ENCODE results near the gene KIF23. TPM values are rescaled to one million over a fixed set of nuclear protein-coding genes. Genes with fewer than 3 reads are reported as not detected.

The KIF23 gene
- total RNA-seq, 4 donors from 2014 or later = 1.6 to 3.8 (median 1.7) TPM

DNA sequence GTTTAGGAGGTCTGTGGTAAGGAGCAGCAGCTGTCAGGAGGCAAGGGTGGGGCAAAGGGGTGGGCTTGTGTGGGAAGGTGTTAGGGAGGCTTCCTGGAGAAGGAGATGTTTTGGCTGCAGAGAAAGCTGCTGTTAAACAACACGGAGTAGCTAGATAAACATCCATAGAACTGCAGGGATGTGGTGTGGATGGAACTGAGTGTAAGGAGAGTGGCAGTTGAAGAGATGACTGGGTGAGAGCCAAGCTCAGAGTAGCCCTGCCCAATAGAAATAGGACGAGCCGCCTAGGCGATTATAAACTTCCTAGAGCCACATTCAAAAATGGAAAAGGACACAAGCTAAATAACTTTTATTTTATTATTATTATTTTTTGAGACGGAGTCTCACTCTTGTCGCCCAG is 58.4 kb downstream of the KIF23 start:
- no peak for DNase-seq (ENCODE audit: low spot score)
- ATAC-seq (ENCODE audit: low FRiP score) = no peak
- TF ChIP-seq, protein P1, sequence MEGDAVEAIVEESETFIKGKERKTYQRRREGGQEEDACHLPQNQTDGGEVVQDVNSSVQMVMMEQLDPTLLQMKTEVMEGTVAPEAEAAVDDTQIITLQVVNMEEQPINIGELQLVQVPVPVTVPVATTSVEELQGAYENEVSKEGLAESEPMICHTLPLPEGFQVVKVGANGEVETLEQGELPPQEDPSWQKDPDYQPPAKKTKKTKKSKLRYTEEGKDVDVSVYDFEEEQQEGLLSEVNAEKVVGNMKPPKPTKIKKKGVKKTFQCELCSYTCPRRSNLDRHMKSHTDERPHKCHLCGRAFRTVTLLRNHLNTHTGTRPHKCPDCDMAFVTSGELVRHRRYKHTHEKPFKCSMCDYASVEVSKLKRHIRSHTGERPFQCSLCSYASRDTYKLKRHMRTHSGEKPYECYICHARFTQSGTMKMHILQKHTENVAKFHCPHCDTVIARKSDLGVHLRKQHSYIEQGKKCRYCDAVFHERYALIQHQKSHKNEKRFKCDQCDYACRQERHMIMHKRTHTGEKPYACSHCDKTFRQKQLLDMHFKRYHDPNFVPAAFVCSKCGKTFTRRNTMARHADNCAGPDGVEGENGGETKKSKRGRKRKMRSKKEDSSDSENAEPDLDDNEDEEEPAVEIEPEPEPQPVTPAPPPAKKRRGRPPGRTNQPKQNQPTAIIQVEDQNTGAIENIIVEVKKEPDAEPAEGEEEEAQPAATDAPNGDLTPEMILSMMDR (IDR thresholded peaks at IDR 0.05) = no peak

DNA sequence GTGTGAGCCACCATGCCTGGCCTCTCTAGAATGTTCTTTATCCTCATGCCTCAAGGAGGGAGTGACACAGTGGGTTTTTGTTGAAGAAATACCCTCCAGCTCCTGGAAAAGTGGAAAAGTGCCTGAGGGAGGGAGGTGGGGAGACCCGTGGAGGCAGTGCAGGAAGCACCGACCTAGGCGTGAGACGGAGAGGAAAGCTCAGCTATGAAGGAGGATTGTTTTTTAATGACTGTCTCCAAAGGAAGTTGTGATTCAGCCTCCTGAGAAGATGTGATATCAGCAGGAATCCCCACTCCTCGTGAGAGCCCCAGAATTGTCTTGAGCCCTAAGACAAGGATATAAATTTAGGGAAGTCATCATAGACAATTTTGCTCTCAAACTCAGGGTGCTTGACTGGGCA is 60.1 kb downstream of the KIF23 start:
- DNase-seq (ENCODE audit: low spot score) = no peak
- TF ChIP-seq, protein P1 (IDR thresholded peaks at IDR 0.05) = no peak
- ATAC-seq (ENCODE audit: low FRiP score) = no peak

DNA sequence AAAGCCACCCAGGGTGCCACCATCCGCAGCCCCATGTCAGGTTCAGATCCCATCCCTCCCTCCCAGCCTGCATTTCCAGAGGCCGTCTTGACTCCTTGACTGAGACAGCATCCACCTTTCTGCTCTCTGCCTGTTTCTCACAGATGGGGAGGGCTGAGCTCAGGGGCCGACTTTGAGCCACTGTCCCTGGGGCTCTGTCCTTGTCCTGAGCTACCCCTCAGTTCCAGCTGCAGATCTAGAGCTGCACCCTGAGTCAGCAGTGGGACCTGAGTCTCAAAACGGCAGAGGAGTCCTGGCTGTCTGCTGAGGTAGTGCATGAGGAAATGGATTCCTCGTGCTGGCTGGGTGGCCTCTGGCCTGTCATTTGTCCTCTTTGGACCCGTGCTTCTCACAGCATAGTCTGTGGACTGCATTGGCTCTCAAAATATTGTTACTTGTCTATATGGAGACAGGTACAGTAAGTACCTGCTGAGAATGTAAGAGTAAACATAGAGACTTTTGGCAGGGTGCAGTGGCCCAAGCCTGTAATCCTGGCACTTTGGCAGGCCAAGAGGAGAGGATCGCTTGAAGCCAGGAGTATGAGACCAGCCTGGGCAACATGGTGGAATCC is 60.8 kb downstream of the KIF23 start:
- DNase-seq (ENCODE audit: low spot score) (no peak), ATAC-seq (ENCODE audit: low FRiP score) (no peak)
- TF ChIP-seq, protein P1 (IDR thresholded peaks at IDR 0.05) = no peak

DNA sequence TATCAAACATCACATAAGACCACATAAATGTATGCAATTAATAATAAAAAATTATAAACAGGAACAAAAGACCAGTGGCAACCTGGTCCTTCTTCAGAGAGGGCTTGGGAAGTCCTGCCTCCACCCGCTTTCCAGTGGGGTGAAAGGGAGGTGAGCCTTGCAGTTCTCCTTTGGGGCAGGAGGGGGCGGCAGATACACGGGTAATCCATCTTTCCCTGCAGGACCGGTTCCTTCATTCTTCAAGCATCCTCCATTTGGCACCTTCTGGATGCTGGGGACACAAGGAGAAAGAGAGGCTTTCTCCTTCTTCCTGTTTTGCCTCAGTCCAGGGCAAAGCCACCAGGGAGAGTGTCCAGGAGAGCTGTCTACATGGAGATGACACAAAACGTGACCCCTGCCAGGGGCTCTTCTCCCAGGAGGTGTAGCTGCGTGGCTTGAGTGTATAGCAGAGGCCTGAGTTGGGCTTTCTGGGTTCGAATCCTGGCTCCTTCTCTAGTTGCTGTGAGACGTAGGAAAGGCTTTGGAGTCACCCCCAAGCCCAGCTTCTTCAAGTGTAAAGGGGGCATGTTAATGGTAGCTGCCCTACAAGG is 61.7 kb downstream of the KIF23 start:
- peak; percentile 78 for ATAC-seq (ENCODE audit: low FRiP score)
- DNase-seq (ENCODE audit: low spot score) = peak; percentile 73
- TF ChIP-seq, protein P1 (IDR thresholded peaks at IDR 0.05) = peak in 1 of 3 donors; percentile 81

DNA sequence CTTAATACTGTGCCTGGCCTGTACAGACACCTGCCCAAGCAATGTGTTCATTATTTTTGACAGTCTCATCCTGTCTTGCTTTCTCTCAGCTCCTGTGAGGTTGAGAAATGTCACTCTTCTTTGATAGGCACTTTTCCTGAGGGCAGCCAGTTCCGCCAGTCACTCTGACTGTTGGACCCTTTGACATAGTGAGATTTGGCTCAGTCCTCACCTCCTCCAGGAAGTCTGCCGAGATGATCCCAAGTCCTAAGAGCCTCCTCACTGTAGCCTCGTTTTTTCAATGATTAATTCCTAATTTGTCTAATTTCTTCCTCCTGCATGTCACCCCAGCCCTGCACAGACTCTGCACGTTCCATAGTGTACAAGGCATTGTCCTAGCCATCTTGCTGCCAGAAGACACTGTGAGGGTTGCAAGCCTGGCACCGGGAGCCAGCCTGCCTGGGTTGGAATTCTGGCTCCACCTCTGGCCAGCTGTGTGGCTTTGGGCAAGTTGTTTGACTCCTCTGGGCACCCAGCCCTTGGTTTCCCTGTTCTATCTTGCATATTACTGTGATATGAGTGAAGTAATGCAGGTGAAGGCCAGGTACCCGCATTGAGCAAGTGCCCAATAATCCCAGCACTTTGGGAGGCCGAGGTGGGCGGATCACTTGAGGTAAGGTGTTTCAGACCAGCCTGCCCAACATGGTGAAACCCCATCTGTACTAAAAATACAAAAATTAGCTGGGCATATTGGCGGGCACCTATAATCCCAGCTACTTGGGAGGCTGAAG is 62.7 kb downstream of the KIF23 start:
- ATAC-seq (ENCODE audit: low FRiP score) (no peak), DNase-seq (ENCODE audit: low spot score) (no peak)
- TF ChIP-seq, protein P1 (IDR thresholded peaks at IDR 0.05) = no peak

DNA sequence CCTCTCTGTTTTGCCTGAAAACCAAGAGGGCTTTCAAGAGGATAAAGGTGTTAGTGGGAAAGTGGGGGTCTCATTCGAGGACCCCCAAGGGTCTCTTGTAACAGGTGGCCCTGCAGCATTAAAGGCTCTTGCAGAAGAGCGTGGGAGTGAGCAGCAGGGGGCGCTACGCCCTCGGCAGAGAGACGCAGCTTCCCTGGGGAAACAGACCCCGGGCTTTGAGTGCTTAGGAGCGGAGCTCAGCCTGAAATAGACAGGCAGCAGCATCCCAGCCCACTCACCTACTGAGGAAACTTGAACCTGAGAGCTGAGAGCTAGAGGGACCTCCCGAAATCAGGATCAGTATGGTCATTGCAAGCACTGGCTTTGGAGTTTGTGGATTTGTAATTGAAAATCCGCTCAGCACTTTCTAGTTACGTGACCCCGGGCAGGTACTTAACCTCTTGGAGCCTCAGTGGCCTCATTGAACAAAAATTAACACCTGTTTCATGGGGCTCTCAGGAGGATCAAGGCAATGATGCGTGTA is 64.2 kb downstream of the KIF23 start:
- TF ChIP-seq, protein P1 (IDR thresholded peaks at IDR 0.05) = peak in 1 of 3 donors; percentile 6
- no peak for ATAC-seq (ENCODE audit: low FRiP score)
- no peak for DNase-seq (ENCODE audit: low spot score)
